SK-N-SH (cell line): ENCODE results near the gene LCN15.

Experiments
- EP300 ChIP-seq, 2 experiments: IDR thresholded peaks; 2 replicates each; pipeline versions ENCODE4 v1.4.0 to v1.6.1; 2012; ENCODE audit warnings: borderline replicate concordance in 1 of 2, low read depth in 1 of 2, low read length in 1 of 2
- EZH2phosphoT487 ChIP-seq: fragments of 200-600 bp; sonication (generic); IDR thresholded peaks from 2 replicates; pipeline ENCODE4 v1.6.1; 2017; ENCODE audit warnings: low read depth, mixed run types, mild to moderate bottlenecking, antibody characterized with exemption, moderate library complexity, borderline replicate concordance
- FOXJ3 ChIP-seq: sonication (generic); formaldehyde crosslinking; IDR thresholded peaks from 2 replicates; pipeline ENCODE4 v1.5.1; 2020; ENCODE audit warnings: mild to moderate bottlenecking, missing genetic modification reagents
- MXI1 ChIP-seq: IDR thresholded peaks from 2 replicates; pipeline ENCODE4 v1.6.1; 2012; ENCODE audit warnings: mild to moderate bottlenecking, low read depth, low read length, improper control_type of control experiment
- POLR2AphosphoS5 ChIP-seq: IDR thresholded peaks from 2 replicates; pipeline ENCODE4 v1.6.1; 2012; ENCODE audit warnings: low read depth, low read length
- RAD21 ChIP-seq: IDR thresholded peaks from 2 replicates; pipeline ENCODE4 v1.6.1; 2012; ENCODE audit warnings: mild to moderate bottlenecking, low read length
- RFX5 ChIP-seq: IDR thresholded peaks from 2 replicates; pipeline ENCODE4 v1.6.1; 2012; ENCODE audit warnings: mild to moderate bottlenecking, improper control_type of control experiment, low read length
- TAF1 ChIP-seq: IDR thresholded peaks from 2 replicates; pipeline ENCODE4 v1.6.1; 2012; ENCODE audit warnings: low read depth, mild to moderate bottlenecking, low read length, moderate library complexity, borderline replicate concordance
- TF ChIP-seq, protein P1 (sequence below): fragments of 200-600 bp; sonication (generic); IDR thresholded peaks from 2 replicates; pipeline ENCODE4 v1.6.1; 2017; ENCODE audit warnings: antibody characterized with exemption, mild to moderate bottlenecking, moderate library complexity
- TF ChIP-seq, protein P2 (sequence below): IDR thresholded peaks from 2 replicates; pipeline ENCODE4 v1.4.0; 2012; ENCODE audit warnings: low read depth, borderline replicate concordance

DNA sequence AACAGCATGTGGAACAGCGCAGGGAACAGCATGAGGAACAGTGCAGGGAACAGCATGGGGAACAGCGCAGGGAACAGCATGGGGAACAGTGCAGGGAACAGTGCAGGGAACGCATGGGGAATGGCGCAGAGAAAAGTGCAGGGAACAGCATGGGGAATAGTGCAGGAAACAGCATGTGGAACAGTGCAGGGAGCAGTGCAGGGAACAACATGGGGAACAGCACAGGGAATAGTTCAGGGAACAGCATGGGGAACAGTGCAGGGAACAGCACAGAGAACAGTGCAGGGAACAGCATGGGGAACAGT, 8.2 kb downstream of the LCN15 start:
- no peak for TF ChIP-seq EP300 (IDR thresholded peaks at IDR 0.05; ENCODE audit: borderline replicate concordance in 1 of 2, low read depth in 1 of 2, low read length in 1 of 2)
- no peak for TF ChIP-seq RAD21
- TF ChIP-seq, protein P1, sequence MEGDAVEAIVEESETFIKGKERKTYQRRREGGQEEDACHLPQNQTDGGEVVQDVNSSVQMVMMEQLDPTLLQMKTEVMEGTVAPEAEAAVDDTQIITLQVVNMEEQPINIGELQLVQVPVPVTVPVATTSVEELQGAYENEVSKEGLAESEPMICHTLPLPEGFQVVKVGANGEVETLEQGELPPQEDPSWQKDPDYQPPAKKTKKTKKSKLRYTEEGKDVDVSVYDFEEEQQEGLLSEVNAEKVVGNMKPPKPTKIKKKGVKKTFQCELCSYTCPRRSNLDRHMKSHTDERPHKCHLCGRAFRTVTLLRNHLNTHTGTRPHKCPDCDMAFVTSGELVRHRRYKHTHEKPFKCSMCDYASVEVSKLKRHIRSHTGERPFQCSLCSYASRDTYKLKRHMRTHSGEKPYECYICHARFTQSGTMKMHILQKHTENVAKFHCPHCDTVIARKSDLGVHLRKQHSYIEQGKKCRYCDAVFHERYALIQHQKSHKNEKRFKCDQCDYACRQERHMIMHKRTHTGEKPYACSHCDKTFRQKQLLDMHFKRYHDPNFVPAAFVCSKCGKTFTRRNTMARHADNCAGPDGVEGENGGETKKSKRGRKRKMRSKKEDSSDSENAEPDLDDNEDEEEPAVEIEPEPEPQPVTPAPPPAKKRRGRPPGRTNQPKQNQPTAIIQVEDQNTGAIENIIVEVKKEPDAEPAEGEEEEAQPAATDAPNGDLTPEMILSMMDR: no peak
- TF ChIP-seq FOXJ3 (CRISPR knock-in tag): no peak
- no peak for TF ChIP-seq MXI1
- no peak for TF ChIP-seq EZH2phosphoT487
- TF ChIP-seq POLR2AphosphoS5: no peak
- no peak for TF ChIP-seq TAF1
- no peak for TF ChIP-seq RFX5
- TF ChIP-seq, protein P2, sequence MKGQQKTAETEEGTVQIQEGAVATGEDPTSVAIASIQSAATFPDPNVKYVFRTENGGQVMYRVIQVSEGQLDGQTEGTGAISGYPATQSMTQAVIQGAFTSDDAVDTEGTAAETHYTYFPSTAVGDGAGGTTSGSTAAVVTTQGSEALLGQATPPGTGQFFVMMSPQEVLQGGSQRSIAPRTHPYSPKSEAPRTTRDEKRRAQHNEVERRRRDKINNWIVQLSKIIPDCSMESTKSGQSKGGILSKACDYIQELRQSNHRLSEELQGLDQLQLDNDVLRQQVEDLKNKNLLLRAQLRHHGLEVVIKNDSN: no peak
